OCI-LY3 (cell line): ENCODE results near the gene EXOC4.

ENCODE experiments used
- H2AFZ ChIP-seq: fragments of 200-600, 300-600 bp; shearing (Covaris generic); 2 replicates; pipeline ENCODE4 v1.6.0; 2014; ENCODE audit warnings: antibody characterized with exemption, low read depth, low read length
- H3K27ac ChIP-seq: fragments of 200-600, 300-600 bp; sonication (generic); 2 replicates; pipeline ENCODE4 v1.5.1; 2014; ENCODE audit warnings: mild to moderate bottlenecking, low read length, moderate library complexity, mixed read lengths
- H3K27me3 ChIP-seq: fragments of 200-600, 300-600 bp; sonication (generic); 2 replicates; pipeline ENCODE4 v1.6.1; 2014; ENCODE audit warnings: low read depth, low read length, mixed read lengths
- H3K36me3 ChIP-seq: fragments of 200-600, 300-600 bp; sonication (generic); replicated peaks from 2 replicates; pipeline ENCODE3; 2014; ENCODE audit warnings: low read depth, low read length, mixed read lengths
- H3K4me1 ChIP-seq: fragments of 300-600, 200-600 bp; sonication (generic); 2 replicates; pipeline ENCODE4 v1.6.1; 2014; ENCODE audit warnings: low read length, mixed read lengths
- H3K4me2 ChIP-seq: fragments of 200-600, 300-600 bp; sonication (generic); 2 replicates; pipeline ENCODE4 v1.6.1; 2014; ENCODE audit warnings: low read length, mixed read lengths
- H3K4me3 ChIP-seq: fragments of 300-600, 200-600 bp; sonication (generic); 2 replicates; pipeline ENCODE4 v1.5.1; 2014; ENCODE audit warnings: antibody characterized with exemption, mild to moderate bottlenecking, low read length, moderate library complexity
- H3K79me2 ChIP-seq: fragments of 300-600, 200-600 bp; shearing (Covaris generic); 2 replicates; pipeline ENCODE4 v1.6.1; 2014; ENCODE audit warnings: mild to moderate bottlenecking, low read length, mixed read lengths
- H3K9ac ChIP-seq: fragments of 300-600, 200-600 bp; shearing (Covaris generic); 2 replicates; pipeline ENCODE4 v1.6.0; 2014; ENCODE audit warnings: mild to moderate bottlenecking, low read length, moderate library complexity
- H3K9me3 ChIP-seq: fragments of 200-600, 300-600 bp; shearing (Covaris generic); 2 replicates; pipeline ENCODE4 v1.6.1; 2014; ENCODE audit warnings: low read length, mixed read lengths; ENCODE audit not compliant: insufficient read depth
- H4K20me1 ChIP-seq: fragments of 200-600, 300-600 bp; sonication (generic); 2 replicates; pipeline ENCODE4 v1.6.1; 2016; ENCODE audit warnings: low read length, mixed read lengths; ENCODE audit not compliant: insufficient read depth
- EZH2phosphoT487 ChIP-seq: fragments of 200-600 bp; shearing (Covaris generic); IDR thresholded peaks from 2 replicates; pipeline ENCODE4 v1.6.1; 2018; ENCODE audit warnings: antibody characterized with exemption, mixed run types, low read depth
- TF ChIP-seq, protein P1 (sequence below): fragments of 200-600, 300-600 bp; sonication (generic); IDR thresholded peaks from 2 replicates; pipeline ENCODE4 v1.5.1; 2014; ENCODE audit warnings: antibody characterized with exemption, low read length, low read depth

EXOC4 gene

DNA sequence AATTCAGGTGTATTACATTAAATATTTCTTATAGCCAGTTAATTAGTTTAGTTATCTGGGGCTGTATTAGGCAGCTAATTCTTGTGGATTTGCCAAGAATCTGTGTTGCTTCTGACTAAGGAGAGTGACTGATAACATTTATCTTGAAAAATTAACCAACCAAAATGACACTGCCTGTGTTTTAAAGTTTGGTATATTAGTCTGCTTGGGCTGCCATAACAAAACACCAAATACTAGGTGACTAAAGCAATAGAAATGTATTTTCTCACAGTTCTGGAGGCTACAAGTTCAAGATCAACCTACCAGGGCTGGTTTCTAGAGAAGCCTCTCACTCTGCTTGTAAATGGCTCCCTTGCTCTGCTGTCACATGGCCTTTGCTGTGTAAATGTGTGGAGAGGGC is 12.9 kb downstream of the EXOC4 start:
- Histone ChIP-seq H3K36me3 (no peaks in the 10 kb centered on the region), H3K4me1 (no peaks in the 10 kb centered on the region), H3K9me3 (no peaks in the 10 kb centered on the region), H3K27ac (no peak overlapping the region), H4K20me1 (0 out of 2 replicates have a peak, but pooled peaks cover 8% of the 10 kb centered on the region), H2AFZ (no peak overlapping the region), H3K4me3 (no peak overlapping the region), H3K27me3 (no peaks in the 10 kb centered on the region), H3K9ac (no peak overlapping the region), H3K79me2 (peaks cover 8% of the 10 kb centered on the region), H3K4me2 (no peak overlapping the region)
- no peak for TF ChIP-seq EZH2phosphoT487
- TF ChIP-seq, protein P1, sequence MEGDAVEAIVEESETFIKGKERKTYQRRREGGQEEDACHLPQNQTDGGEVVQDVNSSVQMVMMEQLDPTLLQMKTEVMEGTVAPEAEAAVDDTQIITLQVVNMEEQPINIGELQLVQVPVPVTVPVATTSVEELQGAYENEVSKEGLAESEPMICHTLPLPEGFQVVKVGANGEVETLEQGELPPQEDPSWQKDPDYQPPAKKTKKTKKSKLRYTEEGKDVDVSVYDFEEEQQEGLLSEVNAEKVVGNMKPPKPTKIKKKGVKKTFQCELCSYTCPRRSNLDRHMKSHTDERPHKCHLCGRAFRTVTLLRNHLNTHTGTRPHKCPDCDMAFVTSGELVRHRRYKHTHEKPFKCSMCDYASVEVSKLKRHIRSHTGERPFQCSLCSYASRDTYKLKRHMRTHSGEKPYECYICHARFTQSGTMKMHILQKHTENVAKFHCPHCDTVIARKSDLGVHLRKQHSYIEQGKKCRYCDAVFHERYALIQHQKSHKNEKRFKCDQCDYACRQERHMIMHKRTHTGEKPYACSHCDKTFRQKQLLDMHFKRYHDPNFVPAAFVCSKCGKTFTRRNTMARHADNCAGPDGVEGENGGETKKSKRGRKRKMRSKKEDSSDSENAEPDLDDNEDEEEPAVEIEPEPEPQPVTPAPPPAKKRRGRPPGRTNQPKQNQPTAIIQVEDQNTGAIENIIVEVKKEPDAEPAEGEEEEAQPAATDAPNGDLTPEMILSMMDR = no peak

DNA sequence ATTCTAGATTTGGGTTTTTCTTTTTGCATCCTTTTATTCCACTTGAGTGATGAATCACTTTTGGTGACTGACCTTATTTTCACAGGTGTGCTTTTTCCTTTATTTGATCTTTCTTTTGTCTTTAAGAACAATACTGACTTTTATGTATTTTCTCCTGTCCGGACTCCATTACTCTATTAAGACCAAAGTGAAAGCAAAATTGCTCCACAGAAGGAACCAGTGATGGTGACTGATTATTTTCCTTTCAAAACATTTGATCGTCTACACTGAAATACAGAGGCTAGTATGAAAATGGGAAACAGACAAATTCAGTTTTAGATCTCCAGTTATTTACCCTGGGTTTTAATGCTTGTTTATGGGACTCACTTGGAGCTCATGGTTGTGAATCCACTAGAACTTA is 15.5 kb downstream of the EXOC4 start:
- peaks cover 13% of the 10 kb centered on the region for H4K20me1 ChIP-seq
- no peaks in the 10 kb centered on the region for H3K9me3 ChIP-seq
- H2AFZ ChIP-seq = no peak overlapping the region
- no peak overlapping the region for H3K27ac ChIP-seq
- no peak for TF ChIP-seq EZH2phosphoT487
- TF ChIP-seq, protein P1 = no peak
- no peaks in the 10 kb centered on the region for H3K36me3 ChIP-seq
- no peak overlapping the region for H3K4me2 ChIP-seq
- H3K9ac ChIP-seq = no peak overlapping the region
- peaks cover 17% of the 10 kb centered on the region for H3K79me2 ChIP-seq
- no peaks in the 10 kb centered on the region for H3K27me3 ChIP-seq
- no peaks in the 10 kb centered on the region for H3K4me1 ChIP-seq
- no peak overlapping the region for H3K4me3 ChIP-seq

DNA sequence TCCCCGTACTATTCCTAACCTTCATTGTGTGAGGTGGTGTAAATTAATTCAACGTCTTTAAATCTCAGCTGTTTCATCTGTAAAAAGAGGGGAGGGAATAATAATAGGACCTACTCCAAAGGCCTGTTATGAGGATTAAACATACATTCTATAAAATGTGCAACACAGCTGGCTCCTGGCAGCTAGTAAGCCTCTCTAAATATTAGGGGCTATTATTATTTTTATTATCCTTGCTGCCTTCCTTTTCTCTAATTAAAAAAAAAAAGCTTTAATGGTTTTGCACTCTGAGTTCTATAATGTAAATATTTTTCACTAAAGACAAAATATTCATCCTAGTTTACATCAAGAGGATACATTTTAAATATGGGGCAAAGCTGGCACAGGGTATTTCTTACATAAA is 19.5 kb downstream of the EXOC4 start:
- Histone ChIP-seq H3K4me2 (no peak overlapping the region), H3K9me3 (no peaks in the 10 kb centered on the region), H3K36me3 (peaks cover 5% of the 10 kb centered on the region), H3K4me3 (no peak overlapping the region), H3K79me2 (peaks cover 9% of the 10 kb centered on the region), H2AFZ (no peak overlapping the region), H3K27me3 (no peaks in the 10 kb centered on the region), H3K27ac (no peak overlapping the region), H4K20me1 (peaks cover 20% of the 10 kb centered on the region), H3K4me1 (no peaks in the 10 kb centered on the region), H3K9ac (no peak overlapping the region)
- no peak for TF ChIP-seq EZH2phosphoT487
- TF ChIP-seq, protein P1 = no peak

DNA sequence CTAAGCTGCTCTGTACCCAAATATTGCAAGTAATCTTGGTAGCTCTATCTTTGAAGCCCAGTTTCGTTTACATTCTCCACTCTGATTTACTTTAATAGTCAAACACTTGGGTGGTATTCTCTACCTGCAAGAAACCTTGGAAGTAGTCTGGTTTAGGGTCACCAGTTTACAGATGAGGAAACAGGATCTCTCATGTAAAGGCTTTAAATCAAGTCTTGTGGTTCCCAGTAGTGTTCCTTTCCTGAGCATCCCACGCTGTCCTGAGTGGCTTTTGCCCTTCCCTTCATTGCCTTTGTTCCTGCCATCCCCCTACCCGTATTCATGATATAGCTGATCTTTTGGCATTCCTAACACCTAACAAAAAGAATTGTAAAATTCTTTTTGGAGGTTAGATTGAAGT is 20.3 kb downstream of the EXOC4 start:
- H3K4me1 ChIP-seq = no peaks in the 10 kb centered on the region
- H3K79me2 ChIP-seq = peaks cover 9% of the 10 kb centered on the region
- no peak overlapping the region for H3K4me3 ChIP-seq
- no peaks in the 10 kb centered on the region for H3K9me3 ChIP-seq
- H2AFZ ChIP-seq = no peak overlapping the region
- H3K27me3 ChIP-seq = no peaks in the 10 kb centered on the region
- TF ChIP-seq EZH2phosphoT487 = no peak
- TF ChIP-seq, protein P1 = no peak
- H3K36me3 ChIP-seq = peaks cover 9% of the 10 kb centered on the region
- H3K27ac ChIP-seq = no peak overlapping the region
- H4K20me1 ChIP-seq = peaks cover 15% of the 10 kb centered on the region
- no peak overlapping the region for H3K4me2 ChIP-seq
- H3K9ac ChIP-seq = no peak overlapping the region
